Loucy (cell line): Measurements from ENCODE around the gene MDGA2.
"Not testable (repeated sequence)": the region's sequence is repeated elsewhere in the genome, so short reads cannot be mapped to it uniquely, and the experiment has no call there.

Source experiments
- CTCF ChIP-seq: fragments of 200-600 bp; sonication (generic); conservative IDR thresholded peaks from 2 replicates; pipeline ENCODE4 v1.5.1; 2014; ENCODE audit warnings: mild to moderate bottlenecking, antibody characterized with exemption, low read length
- EZH2phosphoT487 ChIP-seq: fragments of 200-600 bp; IDR thresholded peaks from 2 replicates; pipeline ENCODE4 v1.6.1; 2018; ENCODE audit warnings: antibody characterized with exemption, mild to moderate bottlenecking, moderate library complexity, borderline replicate concordance

GRCh38 chr14:47281761-47282160, 393.6 kb downstream of the MDGA2 start:
- not testable (repeated sequence) for TF ChIP-seq CTCF, EZH2phosphoT487
